ENCODE measurements around the gene NRTN.

NRTN gene, protein sequence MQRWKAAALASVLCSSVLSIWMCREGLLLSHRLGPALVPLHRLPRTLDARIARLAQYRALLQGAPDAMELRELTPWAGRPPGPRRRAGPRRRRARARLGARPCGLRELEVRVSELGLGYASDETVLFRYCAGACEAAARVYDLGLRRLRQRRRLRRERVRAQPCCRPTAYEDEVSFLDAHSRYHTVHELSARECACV

DNA sequence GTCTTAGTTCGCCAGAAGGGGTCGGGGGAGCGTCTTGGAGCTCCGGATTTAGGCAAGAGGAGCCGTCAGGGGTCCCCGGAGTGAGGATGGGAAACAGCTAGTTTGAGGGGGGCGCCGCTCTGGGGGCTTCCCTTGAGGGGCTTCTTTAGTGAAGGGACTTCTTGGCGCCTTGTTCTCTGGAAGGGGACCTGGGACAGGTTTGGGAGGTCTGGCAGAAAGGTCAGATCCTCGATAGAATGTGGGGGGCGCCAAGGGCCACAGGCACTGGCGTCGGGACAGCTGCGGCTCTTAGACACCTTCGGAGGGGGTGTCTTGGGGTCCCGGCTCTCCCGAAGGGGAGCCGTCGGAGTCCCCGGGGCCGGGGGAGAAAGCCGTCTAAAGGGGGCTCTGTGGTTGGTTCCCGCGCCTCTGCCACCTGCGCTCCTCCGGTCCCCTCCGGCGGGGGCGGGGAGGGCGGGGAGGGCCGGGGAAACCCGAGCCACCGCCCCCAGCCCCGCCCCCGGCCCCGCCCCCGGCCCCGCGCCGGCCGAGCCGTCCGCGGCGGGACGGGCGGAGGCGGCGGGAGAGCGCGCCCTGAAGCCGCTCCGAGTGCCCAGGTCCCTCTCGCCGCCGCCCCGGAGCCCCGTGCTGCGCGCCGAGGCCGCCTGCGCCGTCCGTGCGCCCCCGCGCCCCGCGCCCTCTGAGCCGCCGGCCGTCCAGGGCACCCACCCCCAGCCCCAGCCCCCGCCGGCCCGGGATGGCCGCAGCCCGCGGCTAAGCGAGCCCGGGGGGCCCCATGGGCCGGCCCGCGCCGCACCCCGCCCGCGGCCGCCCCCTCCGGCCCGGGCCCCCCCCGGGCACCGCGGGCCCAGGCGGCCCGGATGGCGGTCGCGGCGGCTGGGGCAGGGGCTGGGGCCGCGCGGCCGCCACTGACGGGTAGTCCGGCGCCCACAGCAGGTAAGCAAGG is at the start of gene NRTN:
Gene NRTN, plus strand, starts transcription at position 552 of the 946 bp plus-strand sequence. CDS start 19,099 bp downstream, outside the sequence.
- H3K4me3 ChIP-seq (ENCODE audit: low read depth in 1 of 2, low read length in 1 of 2): peak within 1 kb of the TSS; percentile 51 to 59

DNA sequence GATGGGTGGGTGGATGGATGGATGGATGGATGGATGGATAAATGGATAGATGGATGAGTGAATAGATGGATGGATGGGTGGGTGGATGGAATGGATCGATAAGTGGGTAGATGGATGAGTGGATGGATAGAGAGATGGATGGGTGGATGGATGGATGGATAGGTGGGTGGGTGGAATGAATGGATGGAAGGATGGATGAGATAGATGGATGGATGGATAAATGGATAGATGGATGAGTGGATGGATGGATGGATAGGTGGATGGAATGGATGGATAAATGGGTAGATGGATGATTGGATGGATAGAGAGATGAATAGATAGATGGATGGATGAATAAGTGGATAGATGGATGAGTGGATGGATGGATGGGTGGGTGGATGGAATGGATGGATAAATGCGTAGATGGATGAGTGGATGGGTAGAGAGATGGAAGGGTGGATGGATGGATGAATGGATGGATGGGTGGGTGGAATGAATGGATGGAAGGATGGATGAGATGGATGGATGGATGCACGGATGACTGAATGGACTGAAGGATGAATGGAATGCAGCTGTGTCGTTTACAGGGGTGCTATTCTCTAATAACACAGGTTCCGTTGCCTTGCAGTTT is 42.2 kb upstream of the NRTN start:
- no peaks in the 10 kb centered on the region for H3K9me3 ChIP-seq
- TF ChIP-seq, protein P1, sequence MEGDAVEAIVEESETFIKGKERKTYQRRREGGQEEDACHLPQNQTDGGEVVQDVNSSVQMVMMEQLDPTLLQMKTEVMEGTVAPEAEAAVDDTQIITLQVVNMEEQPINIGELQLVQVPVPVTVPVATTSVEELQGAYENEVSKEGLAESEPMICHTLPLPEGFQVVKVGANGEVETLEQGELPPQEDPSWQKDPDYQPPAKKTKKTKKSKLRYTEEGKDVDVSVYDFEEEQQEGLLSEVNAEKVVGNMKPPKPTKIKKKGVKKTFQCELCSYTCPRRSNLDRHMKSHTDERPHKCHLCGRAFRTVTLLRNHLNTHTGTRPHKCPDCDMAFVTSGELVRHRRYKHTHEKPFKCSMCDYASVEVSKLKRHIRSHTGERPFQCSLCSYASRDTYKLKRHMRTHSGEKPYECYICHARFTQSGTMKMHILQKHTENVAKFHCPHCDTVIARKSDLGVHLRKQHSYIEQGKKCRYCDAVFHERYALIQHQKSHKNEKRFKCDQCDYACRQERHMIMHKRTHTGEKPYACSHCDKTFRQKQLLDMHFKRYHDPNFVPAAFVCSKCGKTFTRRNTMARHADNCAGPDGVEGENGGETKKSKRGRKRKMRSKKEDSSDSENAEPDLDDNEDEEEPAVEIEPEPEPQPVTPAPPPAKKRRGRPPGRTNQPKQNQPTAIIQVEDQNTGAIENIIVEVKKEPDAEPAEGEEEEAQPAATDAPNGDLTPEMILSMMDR (IDR thresholded peaks at IDR 0.05): no peak

More for the DNA sequence above, at the start of gene NRTN:
- Histone ChIP-seq H3K27ac (no peak within 1 kb of the TSS), H3K36me3 (no peaks in the 10 kb centered on the region), H3K9me3 (no peaks in the 10 kb centered on the region), H3K4me1 (ENCODE audit: control insufficient read depth in 1 of 2, insufficient read depth in 1 of 2, low read depth in 1 of 2, low read length in 1 of 2) (peaks cover 20 to 37% of the 10 kb centered on the region in 2 experiments), H3K27me3 (peaks cover 75% of the 10 kb centered on the region)
- TF ChIP-seq, protein P1 (IDR thresholded peaks at IDR 0.05): no peak

DNA sequence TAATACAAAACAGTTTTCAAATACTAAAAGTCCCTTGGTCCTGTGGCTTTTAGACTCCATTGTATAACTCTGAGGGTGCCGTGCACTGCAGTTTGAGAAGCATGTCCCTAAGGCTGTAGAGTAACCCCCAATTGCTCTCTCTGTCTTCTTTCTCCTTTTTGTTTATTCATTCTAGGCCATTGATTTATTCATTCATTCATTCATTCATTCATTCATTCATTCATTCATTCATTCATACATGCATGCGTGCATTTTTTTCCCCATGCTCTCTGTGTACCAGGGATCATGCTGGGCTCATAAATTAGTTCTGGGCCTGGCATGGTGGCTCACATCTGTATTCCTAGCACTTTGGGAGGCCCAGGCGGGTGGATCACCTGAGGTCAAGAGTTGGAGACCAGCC is 39.6 kb upstream of the NRTN start:
- Histone ChIP-seq H3K4me3 (ENCODE audit: low read depth in 1 of 2, low read length in 1 of 2) (no peak overlapping the region), H3K4me1 (ENCODE audit: control insufficient read depth in 1 of 2, insufficient read depth in 1 of 2, low read depth in 1 of 2, low read length in 1 of 2) (no peaks in the 10 kb centered on the region), H3K27me3 (no peaks in the 10 kb centered on the region), H3K9me3 (no peaks in the 10 kb centered on the region), H3K36me3 (no peaks in the 10 kb centered on the region), H3K27ac (no peak overlapping the region)
- TF ChIP-seq, protein P1 (IDR thresholded peaks at IDR 0.05): no peak

More for the DNA sequence above, 42.2 kb upstream of the NRTN start:
- H3K27me3 ChIP-seq: no peaks in the 10 kb centered on the region
- no peaks in the 10 kb centered on the region for H3K4me1 ChIP-seq (ENCODE audit: control insufficient read depth in 1 of 2, insufficient read depth in 1 of 2, low read depth in 1 of 2, low read length in 1 of 2)
- H3K27ac ChIP-seq: no peak overlapping the region
- no peaks in the 10 kb centered on the region for H3K36me3 ChIP-seq
- no peak overlapping the region for H3K4me3 ChIP-seq (ENCODE audit: low read depth in 1 of 2, low read length in 1 of 2)

DNA sequence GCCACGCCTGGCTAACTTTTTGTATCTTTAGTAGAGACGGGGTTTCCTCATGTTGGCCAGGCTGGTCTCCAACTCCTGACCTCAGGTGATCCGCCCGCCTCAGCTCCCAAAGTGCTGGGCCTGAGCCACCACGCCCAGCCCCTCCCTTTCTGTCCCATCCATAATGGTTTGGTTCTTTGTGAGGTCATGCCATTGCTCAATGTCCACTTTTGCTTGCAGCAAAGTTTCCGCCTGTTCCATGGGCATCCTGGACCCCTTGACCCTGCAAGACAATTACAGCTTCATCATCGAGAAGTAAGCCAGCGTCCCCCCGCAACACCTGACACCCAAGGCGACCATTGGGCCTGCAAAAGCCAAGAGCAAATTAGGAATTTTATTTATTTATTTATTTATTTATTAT is 36.9 kb upstream of the NRTN start:
- Histone ChIP-seq H3K27ac (no peak overlapping the region), H3K9me3 (no peaks in the 10 kb centered on the region), H3K4me3 (ENCODE audit: low read depth in 1 of 2, low read length in 1 of 2) (no peak overlapping the region), H3K4me1 (ENCODE audit: control insufficient read depth in 1 of 2, insufficient read depth in 1 of 2, low read depth in 1 of 2, low read length in 1 of 2) (no peaks in the 10 kb centered on the region), H3K36me3 (no peaks in the 10 kb centered on the region), H3K27me3 (no peaks in the 10 kb centered on the region)
- TF ChIP-seq, protein P1 (IDR thresholded peaks at IDR 0.05): no peak

DNA sequence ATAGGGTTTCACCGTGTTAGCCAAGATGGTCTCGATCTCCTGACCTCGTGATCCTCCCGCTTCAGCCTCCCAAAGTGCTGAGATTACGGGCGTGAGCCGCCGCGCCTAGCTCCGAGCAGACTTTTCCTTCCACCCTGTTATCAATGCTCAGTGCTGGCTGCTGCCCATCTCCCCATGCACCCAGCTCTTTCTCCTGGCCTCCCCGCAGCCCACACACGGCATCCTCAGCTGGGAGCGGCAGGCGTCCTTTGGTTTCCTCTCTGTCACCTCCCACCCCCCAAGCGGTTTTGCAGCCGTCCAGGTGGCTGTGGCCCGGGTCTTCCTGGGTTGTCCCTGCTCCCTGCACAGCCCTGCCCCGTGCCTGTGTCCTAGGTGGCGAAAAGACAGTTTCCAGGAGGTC is 32.5 kb upstream of the NRTN start:
- Histone ChIP-seq H3K27me3 (no peaks in the 10 kb centered on the region), H3K4me3 (ENCODE audit: low read depth in 1 of 2, low read length in 1 of 2) (no peak overlapping the region), H3K9me3 (no peaks in the 10 kb centered on the region), H3K4me1 (ENCODE audit: control insufficient read depth in 1 of 2, insufficient read depth in 1 of 2, low read depth in 1 of 2, low read length in 1 of 2) (no peaks in the 10 kb centered on the region), H3K27ac (no peak overlapping the region), H3K36me3 (no peaks in the 10 kb centered on the region)
- TF ChIP-seq, protein P1 (IDR thresholded peaks at IDR 0.05): no peak

Data from neutrophil (primary cell).